Lower lobe of right lung (tissue), 2 donors: Measurements from ENCODE around the gene FOXP1. TPM values are rescaled to one million over a fixed set of nuclear protein-coding genes. Genes with fewer than 3 reads are reported as not detected.

Experiments
- ATAC-seq, 2 donors: fragments of 200-7000 bp; cut with Tn5 transposase; one replicate each; pipeline ENCODE4 v1.9.1; 2020 to 2022; ENCODE audit warnings: mild to moderate bottlenecking in 2 of 2, moderate library complexity in 2 of 2
- DNase-seq: peaks from one replicate; pipeline ENCODE4 v3.0.0-alpha.2; 2020
- H3K27ac ChIP-seq: fragments of 200-600 bp; one replicate; pipeline ENCODE4 v1.8.0; 2022
- H3K27me3 ChIP-seq: fragments of 200-600 bp; one replicate; pipeline ENCODE4 v1.8.0; 2022; ENCODE audit warnings: low read depth
- H3K36me3 ChIP-seq: fragments of 200-600 bp; one replicate; pipeline ENCODE4 v1.8.0; 2022; ENCODE audit warnings: mild to moderate bottlenecking
- H3K4me1 ChIP-seq: fragments of 200-600 bp; one replicate; pipeline ENCODE4 v1.8.0; 2022
- H3K4me3 ChIP-seq: fragments of 200-600 bp; one replicate; pipeline ENCODE4 v1.8.0; 2022; ENCODE audit warnings: mild to moderate bottlenecking
- H3K9me3 ChIP-seq: fragments of 200-600 bp; one replicate; pipeline ENCODE4 v1.8.0; 2022
- CTCF ChIP-seq: fragments of 200-600 bp; IDR thresholded peaks from one replicate; pipeline ENCODE4 v1.8.0; 2022; ENCODE audit warnings: antibody characterized with exemption, mild to moderate bottlenecking
- intact Hi-C: fragments of 100-400 bp; cut with DNase I; formaldehyde crosslinking; loops from one replicate; pipeline ENCODE4 v1.11.0; 2022
- total RNA-seq: library from RNA; stranded (reverse); fragmentation: NEBNext Ultra II Directional; extraction: Animal tissue kit (Norgen Biotek cat#: 25700); gene quantifications from one replicate; pipeline ENCODE4 v1.2.1, GENCODE V29; 2021
- donor health status: DM: no; HTN: yes; CAD: no; lungs with severe emphysema.

Gene FOXP1
- total RNA-seq, 1 donor from 2014 or later, result 138 TPM

GRCh38 chr3:71408903-71409302 lies 174.6 kb downstream of the FOXP1 start:
- no peaks in the 10 kb centered on the region for H3K36me3 ChIP-seq
- DNase-seq (no peak), ATAC-seq (no peak)
- no peak overlapping the region for H3K27ac ChIP-seq
- no peaks in the 10 kb centered on the region for H3K27me3 ChIP-seq
- no peaks in the 10 kb centered on the region for H3K9me3 ChIP-seq
- no peak for TF ChIP-seq CTCF
- intact Hi-C loops, result no loop called here
- H3K4me3 ChIP-seq, result no peak overlapping the region
- no peaks in the 10 kb centered on the region for H3K4me1 ChIP-seq

GRCh38 chr3:71407823-71408222 lies 175.7 kb downstream of the FOXP1 start:
- Histone ChIP-seq H3K36me3 (no peaks in the 10 kb centered on the region), H3K9me3 (no peaks in the 10 kb centered on the region), H3K27me3 (no peaks in the 10 kb centered on the region), H3K4me3 (no peak overlapping the region), H3K27ac (no peak overlapping the region), H3K4me1 (no peaks in the 10 kb centered on the region)
- DNase-seq (no peak), ATAC-seq (no peak)
- no peak for TF ChIP-seq CTCF
- intact Hi-C loops, result no loop called here

DNA sequence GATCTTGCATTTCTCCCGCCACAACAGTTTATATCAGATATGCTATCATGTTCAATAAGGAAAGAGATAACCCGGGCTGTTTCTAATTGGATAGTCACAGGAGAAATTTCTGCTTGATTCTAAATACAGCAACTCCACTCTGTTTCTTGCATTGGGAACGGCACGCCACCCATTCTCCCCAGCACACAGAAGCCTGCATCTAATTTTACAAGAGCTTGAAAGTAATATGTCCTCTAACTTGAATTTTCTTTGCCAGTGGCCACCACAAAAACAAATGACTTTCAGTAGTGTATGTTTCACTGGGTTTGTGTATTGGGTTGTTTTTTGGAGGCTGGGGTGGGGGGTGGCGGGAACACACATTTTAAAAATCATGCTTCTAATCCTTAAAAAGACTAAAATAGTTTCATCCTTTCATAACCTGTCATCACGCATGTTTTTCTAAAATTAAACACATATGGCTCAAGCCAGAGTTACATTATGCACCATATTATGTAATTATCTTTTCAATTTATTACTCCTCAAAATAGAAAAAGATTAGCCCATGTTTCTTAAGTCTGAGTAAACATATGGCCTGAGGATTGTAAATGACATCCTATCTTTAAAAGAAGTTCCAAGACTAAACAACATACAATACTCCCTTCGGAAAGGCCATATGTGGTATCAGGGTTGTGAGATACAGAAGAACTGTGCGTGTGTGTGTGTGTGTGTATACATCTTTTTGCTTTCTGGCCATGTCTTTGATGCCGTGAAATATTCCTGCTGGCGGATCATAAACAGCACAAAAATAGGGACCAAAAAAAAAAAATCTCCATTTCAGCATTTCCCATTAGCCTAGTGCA lies 176.3 kb downstream of the FOXP1 start:
- no peaks in the 10 kb centered on the region for H3K9me3 ChIP-seq
- H3K4me3 ChIP-seq, result no peak overlapping the region
- H3K4me1 ChIP-seq, result no peaks in the 10 kb centered on the region
- H3K27me3 ChIP-seq, result no peaks in the 10 kb centered on the region
- H3K27ac ChIP-seq, result no peak overlapping the region
- no peaks in the 10 kb centered on the region for H3K36me3 ChIP-seq
- DNase-seq (no peak), ATAC-seq (no peak)
- intact Hi-C loops, result no loop called here
- TF ChIP-seq CTCF, result no peak

DNA sequence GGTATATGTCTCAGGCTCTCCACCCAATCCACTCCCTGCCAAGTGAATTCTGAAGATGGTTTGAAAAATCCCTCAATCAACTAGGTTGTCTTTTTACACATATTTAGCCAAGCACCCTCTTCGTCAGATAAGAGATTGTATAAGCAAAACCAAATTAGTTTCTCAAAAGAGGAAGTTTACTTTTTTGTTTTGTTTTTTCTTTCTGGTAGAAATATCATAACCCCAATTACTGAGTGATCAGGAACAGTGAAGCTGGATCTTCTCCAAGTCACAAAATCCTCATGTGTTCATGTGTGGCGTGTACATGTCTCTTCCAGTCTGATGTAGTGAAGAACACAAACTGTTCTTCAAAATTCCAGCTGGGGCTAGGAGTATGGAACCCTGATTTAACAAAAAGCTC lies 180.6 kb downstream of the FOXP1 start:
- Histone ChIP-seq H3K36me3 (no peaks in the 10 kb centered on the region), H3K27me3 (no peaks in the 10 kb centered on the region), H3K4me1 (peaks cover 13% of the 10 kb centered on the region), H3K9me3 (no peaks in the 10 kb centered on the region), H3K4me3 (no peak overlapping the region), H3K27ac (no peak overlapping the region)
- intact Hi-C loops, result no loop called here
- TF ChIP-seq CTCF, result no peak
- ATAC-seq (no peak), DNase-seq (no peak)

DNA sequence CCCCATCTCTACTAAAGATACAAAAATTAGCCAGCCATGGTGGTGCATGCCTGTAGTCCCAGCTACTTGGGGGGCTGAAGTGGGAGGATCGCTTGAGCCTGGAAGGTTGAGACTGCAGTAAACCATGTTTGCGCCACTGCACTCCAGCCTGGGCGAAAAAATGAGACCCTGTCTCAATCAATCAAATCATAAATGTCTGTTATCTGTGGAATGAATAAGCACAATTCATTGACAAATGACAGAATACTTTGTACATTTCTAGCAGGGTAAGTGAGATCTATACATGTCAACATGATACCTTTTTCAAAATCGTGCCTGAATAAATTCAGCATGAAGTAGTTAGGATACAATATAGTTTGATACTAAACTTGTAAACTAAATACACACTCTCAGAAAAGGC lies 181.2 kb downstream of the FOXP1 start:
- no peak for TF ChIP-seq CTCF
- H3K36me3 ChIP-seq, result no peaks in the 10 kb centered on the region

More for the DNA sequence above, 181.2 kb downstream of the FOXP1 start:
- H3K27ac ChIP-seq, result no peak overlapping the region
- H3K27me3 ChIP-seq, result no peaks in the 10 kb centered on the region
- DNase-seq (no peak), ATAC-seq (no peak)
- intact Hi-C loops, result no loop called here
- peaks cover 17% of the 10 kb centered on the region for H3K4me1 ChIP-seq
- H3K4me3 ChIP-seq, result no peak overlapping the region
- H3K9me3 ChIP-seq, result no peaks in the 10 kb centered on the region
